A549 treated with GW870086 at 1 μM for 4 hours (cell line): ENCODE data around the gene ZNF57. TPM values are rescaled to one million over a fixed set of nuclear protein-coding genes. Genes with fewer than 3 reads are reported as not detected.

Experiments
- total RNA-seq: library from RNA; stranded (reverse); fragments of 200-300 nt; extraction: Qiagen RNA extraction; gene quantifications from 5 replicates; pipeline ENCODE4 v1.2.3, GENCODE V29; 2022; ENCODE audit warnings: low read depth

The ZNF57 gene
- total RNA-seq = 2.1 to 2.9 TPM (median 2.8 TPM) in 5 replicates

GRCh38 chr19:2900296-2901252 is at the start of gene ZNF57:
TSS of gene ZNF57 (plus strand) at chr19:2900928. CDS start at chr19:2901046, 118 bp downstream.

DNA sequence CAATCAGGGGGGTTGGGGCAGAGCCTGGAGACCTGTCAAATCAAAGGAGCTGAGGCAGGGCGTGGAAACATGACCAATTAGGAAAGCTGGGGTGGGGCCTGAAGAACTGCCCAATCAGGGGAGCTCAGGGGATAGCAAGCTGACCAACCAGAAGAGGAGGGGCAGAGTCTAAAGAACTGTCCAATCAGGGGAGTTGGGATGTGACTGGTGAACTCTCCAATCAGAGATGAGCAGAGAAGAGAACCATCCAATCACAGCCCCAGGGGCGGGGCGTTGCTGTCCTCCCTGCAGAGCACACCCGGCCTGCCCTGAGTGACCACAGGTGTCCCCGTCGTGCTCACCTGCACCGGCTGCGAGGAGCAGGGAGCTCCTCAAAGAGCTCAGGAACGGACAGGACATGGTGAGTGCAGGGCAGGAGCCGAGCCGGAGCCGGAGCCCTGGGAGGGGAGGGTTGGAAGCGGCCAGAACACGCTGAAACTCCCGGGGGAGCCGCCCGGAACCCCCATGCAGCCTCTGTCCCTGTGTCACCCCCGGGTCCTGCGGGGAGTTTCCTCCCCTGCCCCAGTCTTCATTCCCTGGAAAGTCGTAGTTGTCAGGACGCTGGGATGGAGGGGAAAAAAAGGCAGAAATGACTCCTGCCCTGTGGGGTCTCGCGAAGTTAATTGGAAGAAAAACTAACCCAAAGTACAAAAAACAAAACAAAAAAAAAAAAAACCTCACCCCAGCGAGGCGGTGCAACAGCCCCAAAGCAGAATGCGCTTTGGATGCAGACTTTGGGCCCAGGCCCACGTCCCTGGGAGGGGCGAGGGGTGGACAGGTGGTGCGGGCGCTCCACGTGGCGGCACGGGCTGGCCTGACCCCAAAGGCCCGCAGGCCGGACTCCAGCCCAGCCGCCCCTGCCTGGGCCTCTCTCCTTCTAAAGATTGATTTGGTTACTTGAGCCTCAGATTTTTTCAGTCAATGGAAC is 33.4 kb upstream of the ZNF57 start, which contains the start of gene ZNF556:
Gene ZNF556 (plus strand): TSS at position 311 of the 967 bp plus-strand sequence. CDS start 87 bp downstream, at position 398.

DNA sequence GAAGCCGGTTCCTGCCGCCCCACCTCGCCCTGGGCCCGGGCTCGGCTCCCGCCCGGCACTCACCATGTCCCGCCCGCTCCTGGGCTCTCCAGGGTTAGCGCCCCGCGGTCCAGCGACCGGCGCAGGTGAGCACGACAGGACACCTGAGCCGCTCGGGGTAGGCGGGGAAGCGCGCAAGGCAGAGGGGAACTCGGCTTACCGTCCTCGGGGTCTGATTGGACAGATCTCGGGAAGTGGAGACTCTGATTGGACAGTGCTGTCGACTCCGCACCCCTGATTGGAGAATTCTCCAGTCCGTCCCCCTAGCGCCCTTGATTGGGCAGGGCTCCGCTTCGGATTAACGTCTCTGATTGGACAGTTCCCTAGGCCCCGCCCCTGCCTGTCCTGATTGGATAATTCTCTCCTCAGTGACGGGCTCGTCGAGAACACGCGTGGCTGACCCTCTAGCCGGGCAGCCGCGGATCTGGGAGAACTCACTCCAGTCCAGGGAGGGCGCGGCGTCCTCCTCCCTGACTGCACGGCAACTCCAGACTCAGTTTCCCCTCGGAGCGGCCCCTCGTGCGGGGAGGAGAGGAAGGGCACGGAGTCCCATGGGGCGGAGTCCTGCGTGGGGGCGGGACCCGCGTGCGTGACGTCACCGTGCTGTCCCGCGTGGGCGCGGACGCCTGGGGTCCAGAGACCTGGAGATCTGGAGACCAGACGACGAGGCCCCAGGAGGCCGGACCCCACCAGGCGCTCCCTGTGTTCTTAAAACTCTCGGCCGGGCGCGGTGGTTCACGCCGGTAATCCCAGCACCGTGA is 44.2 kb downstream of the ZNF57 start, which contains the start of gene ZNF77:
Gene ZNF77 (minus strand): TSS at position 197 of the 800 bp plus-strand sequence. CDS start 131 bp downstream, at position 66.

Other genes with a start within 250 kb of the ZNF57 start
- 0.05 to 0.08 TPM (median 0.06 TPM) in 4 of 5 replicates, not detected in the other for gene GNG7, start 198.2 kb upstream of the ZNF57 start, total RNA-seq
- 3.3 to 4.2 TPM (median 3.7 TPM) in 5 replicates for gene DIRAS1, start 179.6 kb upstream of the ZNF57 start, total RNA-seq
- gene SLC39A3, start 160.9 kb upstream of the ZNF57 start, total RNA-seq = 23.2 to 31.3 TPM (median 29.2 TPM) in 5 replicates
- gene SGTA, start 117.7 kb upstream of the ZNF57 start, total RNA-seq = 56.7 to 79.5 TPM (median 71.6 TPM) in 5 replicates
- gene THOP1, start 115.4 kb upstream of the ZNF57 start, total RNA-seq = 77.2 to 103 TPM (median 95.6 TPM) in 5 replicates
- gene ZNF554, start 81.1 kb upstream of the ZNF57 start, total RNA-seq = 0.71 to 1.1 TPM (median 0.80 TPM) in 5 replicates
- 1.2 to 2.8 TPM (median 2.3 TPM) in 5 replicates for gene ZNF555, start 59.5 kb upstream of the ZNF57 start, total RNA-seq
- 0.05 to 0.40 TPM (median 0.06 TPM) in 3 of 5 replicates, not detected in the others for gene ZNF556, start 33.6 kb upstream of the ZNF57 start, total RNA-seq
- 1.6 to 2.4 TPM (median 2.0 TPM) in 5 replicates for gene ZNF77, start 44.0 kb downstream of the ZNF57 start, total RNA-seq
- 3.5 to 8.1 TPM (median 5.5 TPM) in 5 replicates for gene TLE6, start 76.6 kb downstream of the ZNF57 start, total RNA-seq
- 2.0 to 3.2 TPM (median 2.8 TPM) in 5 replicates for gene TLE2, start 128.4 kb downstream of the ZNF57 start, total RNA-seq
- gene TLE5, start 161.6 kb downstream of the ZNF57 start, total RNA-seq = 171 to 242 TPM (median 239 TPM) in 5 replicates
- 26.6 to 34.5 TPM (median 31.7 TPM) in 5 replicates for gene GNA11, start 193.4 kb downstream of the ZNF57 start, total RNA-seq
- 0.08 to 0.11 TPM in 2 of 5 replicates, not detected in the others for gene GNA15, start 235.1 kb downstream of the ZNF57 start, total RNA-seq